DND-41 (cell line): Measurements from ENCODE around the gene RAD51B.

ENCODE experiments used
- EZH2 ChIP-seq: IDR thresholded peaks from 3 replicates; pipeline ENCODE4 v1.6.1; 2012; ENCODE audit warnings: borderline replicate concordance, low read depth, mild to moderate bottlenecking, moderate library complexity, low read length, inconsistent platforms; ENCODE audit not compliant: severe bottlenecking
- TF ChIP-seq, protein P1 (sequence below): IDR thresholded peaks from 2 replicates; pipeline ENCODE4 v1.5.1; 2012; ENCODE audit warnings: borderline replicate concordance, low read length, moderate library complexity, mild to moderate bottlenecking; ENCODE audit not compliant: poor library complexity, severe bottlenecking; ENCODE audit errors: extremely low read depth

DNA sequence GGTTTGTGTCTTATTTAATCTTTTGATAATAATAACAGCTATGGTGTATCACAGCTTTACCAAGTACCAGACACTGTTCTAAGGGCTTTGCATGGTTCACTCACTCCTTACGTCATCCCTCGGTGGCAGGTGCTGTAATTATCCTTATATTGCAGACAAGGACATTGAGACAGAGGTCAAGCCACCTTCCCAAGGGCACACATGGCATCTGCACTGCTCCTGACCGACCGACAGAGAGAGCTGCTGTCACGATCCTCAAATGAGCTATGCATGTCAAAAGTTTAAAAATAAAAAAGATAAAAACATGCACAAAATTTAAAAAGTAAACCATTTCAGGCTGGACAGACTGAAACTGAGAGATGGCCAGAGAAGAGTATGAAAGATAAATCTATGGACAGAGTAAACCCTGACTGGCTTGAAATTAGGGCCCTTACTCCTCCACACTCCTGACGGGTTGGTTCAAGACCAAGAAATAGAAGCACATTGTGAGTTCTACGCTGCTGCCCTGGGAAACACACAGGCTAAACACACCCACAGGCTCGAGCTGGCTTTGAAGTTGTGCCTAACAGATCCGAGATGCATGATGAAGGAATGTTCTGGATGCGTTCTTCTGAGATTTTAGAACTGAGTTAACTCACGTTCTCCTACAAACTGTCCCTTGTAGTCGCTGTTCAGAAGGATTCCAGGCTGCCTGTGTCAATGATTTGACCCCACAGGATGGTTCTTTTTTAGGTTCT, 704.6 kb downstream of the RAD51B start:
- TF ChIP-seq, protein P1, sequence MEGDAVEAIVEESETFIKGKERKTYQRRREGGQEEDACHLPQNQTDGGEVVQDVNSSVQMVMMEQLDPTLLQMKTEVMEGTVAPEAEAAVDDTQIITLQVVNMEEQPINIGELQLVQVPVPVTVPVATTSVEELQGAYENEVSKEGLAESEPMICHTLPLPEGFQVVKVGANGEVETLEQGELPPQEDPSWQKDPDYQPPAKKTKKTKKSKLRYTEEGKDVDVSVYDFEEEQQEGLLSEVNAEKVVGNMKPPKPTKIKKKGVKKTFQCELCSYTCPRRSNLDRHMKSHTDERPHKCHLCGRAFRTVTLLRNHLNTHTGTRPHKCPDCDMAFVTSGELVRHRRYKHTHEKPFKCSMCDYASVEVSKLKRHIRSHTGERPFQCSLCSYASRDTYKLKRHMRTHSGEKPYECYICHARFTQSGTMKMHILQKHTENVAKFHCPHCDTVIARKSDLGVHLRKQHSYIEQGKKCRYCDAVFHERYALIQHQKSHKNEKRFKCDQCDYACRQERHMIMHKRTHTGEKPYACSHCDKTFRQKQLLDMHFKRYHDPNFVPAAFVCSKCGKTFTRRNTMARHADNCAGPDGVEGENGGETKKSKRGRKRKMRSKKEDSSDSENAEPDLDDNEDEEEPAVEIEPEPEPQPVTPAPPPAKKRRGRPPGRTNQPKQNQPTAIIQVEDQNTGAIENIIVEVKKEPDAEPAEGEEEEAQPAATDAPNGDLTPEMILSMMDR = no peak
- no peak for TF ChIP-seq EZH2
